ENCODE data around the gene PIKFYVE.

GRCh38 chr2:208240619-208241209, 25.3 kb upstream of the PIKFYVE start:
- TF ChIP-seq CTCF (IDR thresholded peaks at IDR 0.05; ENCODE audit: insufficient read depth, low read depth, low read length) (no peak), EZH2 (IDR thresholded peaks at IDR 0.05; ENCODE audit: insufficient read depth, low read length) (no peak)

Measured in astrocyte (in vitro differentiated cells and primary cell).